ENCODE results near the gene NFATC2. TPM values are rescaled to one million over a fixed set of nuclear protein-coding genes. Genes with fewer than 3 reads are reported as not detected.
"Not testable (repeated sequence)": the region's sequence is repeated elsewhere in the genome, so short reads cannot be mapped to it uniquely, and the experiment has no call there.

The NFATC2 gene
- total RNA-seq, 1 donor from 2014 or later = 46.0 TPM

GRCh38 chr20:51569815-51570738 lies 27.6 kb upstream of the NFATC2 start:
- H3K9me3 Mint-ChIP-seq = peaks cover 7% of the 10 kb centered on the region
- no peaks in the 10 kb centered on the region for H3K4me1 Mint-ChIP-seq
- TF ChIP-seq, protein P1, sequence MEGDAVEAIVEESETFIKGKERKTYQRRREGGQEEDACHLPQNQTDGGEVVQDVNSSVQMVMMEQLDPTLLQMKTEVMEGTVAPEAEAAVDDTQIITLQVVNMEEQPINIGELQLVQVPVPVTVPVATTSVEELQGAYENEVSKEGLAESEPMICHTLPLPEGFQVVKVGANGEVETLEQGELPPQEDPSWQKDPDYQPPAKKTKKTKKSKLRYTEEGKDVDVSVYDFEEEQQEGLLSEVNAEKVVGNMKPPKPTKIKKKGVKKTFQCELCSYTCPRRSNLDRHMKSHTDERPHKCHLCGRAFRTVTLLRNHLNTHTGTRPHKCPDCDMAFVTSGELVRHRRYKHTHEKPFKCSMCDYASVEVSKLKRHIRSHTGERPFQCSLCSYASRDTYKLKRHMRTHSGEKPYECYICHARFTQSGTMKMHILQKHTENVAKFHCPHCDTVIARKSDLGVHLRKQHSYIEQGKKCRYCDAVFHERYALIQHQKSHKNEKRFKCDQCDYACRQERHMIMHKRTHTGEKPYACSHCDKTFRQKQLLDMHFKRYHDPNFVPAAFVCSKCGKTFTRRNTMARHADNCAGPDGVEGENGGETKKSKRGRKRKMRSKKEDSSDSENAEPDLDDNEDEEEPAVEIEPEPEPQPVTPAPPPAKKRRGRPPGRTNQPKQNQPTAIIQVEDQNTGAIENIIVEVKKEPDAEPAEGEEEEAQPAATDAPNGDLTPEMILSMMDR (IDR thresholded peaks at IDR 0.05) = no peak
- H3K4me3 Mint-ChIP-seq = no peak overlapping the region
- ATAC-seq (ENCODE audit: low read depth) (no peak), DNase-seq (no peak)
- intact Hi-C loops (cut with micrococcal nuclease) = no loop called here
- H3K27me3 Mint-ChIP-seq = peaks cover 27% of the 10 kb centered on the region
- POLR2A ChIA-PET = interaction anchor here (0.8 kb wide), 1 partner anchor 60 kb away, joined by 3 read pairs; no protein-coding TSS in a partner anchor
- H3K36me3 Mint-ChIP-seq (ENCODE audit: low read depth) = no peaks in the 10 kb centered on the region
- CTCF ChIA-PET = no interaction called here
- H3K27ac Mint-ChIP-seq = no peak overlapping the region

DNA sequence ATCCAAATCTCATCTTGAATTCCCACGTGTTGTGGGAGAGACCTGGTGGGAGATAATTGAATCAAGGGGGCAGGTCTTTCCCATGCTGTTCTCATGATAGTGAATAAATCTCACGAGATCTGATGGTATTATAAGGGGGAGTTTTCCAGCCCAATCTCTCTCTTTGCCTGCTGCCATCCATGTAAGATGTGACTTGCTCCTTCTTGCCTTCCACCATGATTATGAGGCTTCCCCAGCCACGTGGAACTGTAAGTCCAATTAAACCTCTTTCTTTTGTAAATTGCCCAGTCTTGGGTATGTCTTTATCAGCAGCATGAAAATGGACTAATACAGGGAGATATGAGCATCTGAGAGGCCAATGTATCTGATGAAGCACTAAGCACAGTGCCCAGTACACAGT lies 26.0 kb upstream of the NFATC2 start:
- DNase-seq; POLR2A ChIA-PET; H3K27ac Mint-ChIP-seq; H3K36me3 Mint-ChIP-seq (ENCODE audit: low read depth); ATAC-seq (ENCODE audit: low read depth); H3K4me1 Mint-ChIP-seq; H3K4me3 Mint-ChIP-seq; CTCF ChIA-PET; intact Hi-C loops (cut with micrococcal nuclease); H3K9me3 Mint-ChIP-seq: not testable (repeated sequence)
- peaks cover 36% of the 10 kb centered on the region for H3K27me3 Mint-ChIP-seq

DNA sequence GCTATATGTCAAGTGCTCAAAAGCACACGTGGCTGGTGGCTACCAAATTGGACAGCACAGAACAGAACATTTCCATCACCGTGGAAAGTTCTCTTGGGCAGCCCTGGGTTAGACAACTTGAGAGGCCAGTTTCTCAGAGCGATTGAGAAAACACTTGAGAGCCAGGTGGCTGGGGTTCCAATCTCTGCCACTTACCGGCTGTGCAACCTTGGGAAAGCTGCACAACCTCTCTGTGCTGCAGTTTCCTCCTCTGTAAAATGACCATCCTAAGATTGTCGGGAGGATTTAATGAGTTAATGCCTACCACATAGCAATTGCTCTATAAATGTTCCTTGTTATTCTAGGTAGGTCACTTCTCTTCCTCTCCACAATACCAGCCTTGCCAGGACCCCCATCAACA lies 25.1 kb upstream of the NFATC2 start:
- Mint-ChIP-seq H3K9me3 (peaks cover 7% of the 10 kb centered on the region), H3K4me1 (peaks cover 12% of the 10 kb centered on the region), H3K4me3 (no peak overlapping the region), H3K27me3 (peaks cover 42% of the 10 kb centered on the region), H3K36me3 (ENCODE audit: low read depth) (no peaks in the 10 kb centered on the region), H3K27ac (no peak overlapping the region)
- POLR2A ChIA-PET = no interaction called here
- DNase-seq (no peak), ATAC-seq (ENCODE audit: low read depth) (no peak)
- TF ChIP-seq, protein P1 (IDR thresholded peaks at IDR 0.05) = no peak
- intact Hi-C loops (cut with micrococcal nuclease) = no loop called here
- CTCF ChIA-PET = no interaction called here

DNA sequence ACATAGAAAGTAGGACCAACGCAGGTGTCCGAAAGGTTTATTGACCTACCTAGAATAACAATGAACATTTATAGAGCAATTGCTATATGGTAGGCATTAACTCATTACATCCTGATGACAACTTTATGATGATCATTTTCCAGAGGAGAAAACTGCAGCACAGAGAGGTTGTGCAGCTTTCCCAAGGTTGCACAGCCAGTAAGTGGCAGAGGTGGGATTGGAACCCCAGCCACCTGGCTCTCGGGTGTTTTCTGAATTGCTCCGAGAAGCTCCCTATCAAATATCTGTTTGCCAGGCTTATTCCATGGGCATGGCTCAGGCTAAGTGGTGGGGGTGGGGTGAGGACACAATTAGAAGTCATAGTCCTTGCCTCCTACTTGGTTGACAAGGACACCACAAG lies 24.1 kb upstream of the NFATC2 start:
- TF ChIP-seq, protein P1 (IDR thresholded peaks at IDR 0.05) = no peak
- H3K4me3 Mint-ChIP-seq = no peak overlapping the region
- H3K27me3 Mint-ChIP-seq = peaks cover 45% of the 10 kb centered on the region
- ATAC-seq (ENCODE audit: low read depth) = no peak
- ChIA-PET POLR2A (no interaction called here), CTCF (no interaction called here)
- no peak overlapping the region for H3K27ac Mint-ChIP-seq
- H3K36me3 Mint-ChIP-seq (ENCODE audit: low read depth) = no peaks in the 10 kb centered on the region
- intact Hi-C loops (cut with micrococcal nuclease) = no loop called here
- no peak for DNase-seq
- peaks cover 7% of the 10 kb centered on the region for H3K9me3 Mint-ChIP-seq
- peaks cover 18% of the 10 kb centered on the region for H3K4me1 Mint-ChIP-seq

GRCh38 chr20:51565298-51566144 lies 23.0 kb upstream of the NFATC2 start:
- intact Hi-C loops (cut with micrococcal nuclease) = no loop called here
- no peak overlapping the region for H3K4me3 Mint-ChIP-seq
- no peak overlapping the region for H3K27ac Mint-ChIP-seq
- H3K36me3 Mint-ChIP-seq (ENCODE audit: low read depth) = no peaks in the 10 kb centered on the region
- ATAC-seq (ENCODE audit: low read depth) (no peak), DNase-seq (no peak)
- H3K9me3 Mint-ChIP-seq = peaks cover 7% of the 10 kb centered on the region
- ChIA-PET CTCF (no interaction called here), POLR2A (interaction anchor here (0.6 kb wide), 1 partner anchor 54 kb away, joined by 3 read pairs; no protein-coding TSS in a partner anchor)
- peaks cover 54% of the 10 kb centered on the region for H3K27me3 Mint-ChIP-seq
- TF ChIP-seq, protein P1 (IDR thresholded peaks at IDR 0.05) = no peak
- H3K4me1 Mint-ChIP-seq = peaks cover 26% of the 10 kb centered on the region
